K562 (cell line): ENCODE results near the gene CCDC69. TPM values are rescaled to one million over a fixed set of nuclear protein-coding genes. Genes with fewer than 3 reads are reported as not detected.
A peak's percentile ranks its signal among the peaks of the same experiment; 100 is the strongest.

ENCODE experiments used
- BRD4 ChIP-seq: fragments of 200-600 bp; sonication (generic); IDR thresholded peaks from 2 replicates; pipeline ENCODE4 v1.6.1; 2017; ENCODE audit warnings: inconsistent platforms
- CBFA2T2 ChIP-seq: fragments of 450-650 bp; conservative IDR thresholded peaks from 2 replicates; pipeline ENCODE4 v1.6.1; 2017; ENCODE audit warnings: mild to moderate bottlenecking
- FOS ChIP-seq: IDR thresholded peaks from 3 replicates; pipeline ENCODE4 v1.6.1; 2011; ENCODE audit not compliant: insufficient read length; ENCODE audit errors: extremely low read depth
- HNRNPLL ChIP-seq: fragments of 200-400 bp; formaldehyde crosslinking; IDR thresholded peaks from 2 replicates; pipeline ENCODE4 v1.6.1; 2017; ENCODE audit warnings: low read length, low read depth, mild to moderate bottlenecking; ENCODE audit not compliant: poor library complexity, severe bottlenecking
- NONO ChIP-seq, 2 experiments: fragments of 200-400 bp in 1 of 2; fragments of 450-650 bp in 1 of 2; formaldehyde crosslinking in 1 of 2; IDR thresholded peaks; 2 replicates each; pipeline ENCODE4 v1.6.1; 2017; ENCODE audit warnings: low read depth in 2 of 2, mild to moderate bottlenecking in 2 of 2, moderate library complexity in 2 of 2, low read length in 1 of 2
- SUPT5H ChIP-seq: fragments of 450-650 bp; IDR thresholded peaks from 2 replicates; pipeline ENCODE4 v1.6.1; 2016
- ZBTB17 ChIP-seq: fragments of 450-650 bp; formaldehyde crosslinking; IDR thresholded peaks from 2 replicates; pipeline ENCODE4 v1.4.0; 2020; ENCODE audit warnings: mild to moderate bottlenecking
- ZNF780A ChIP-seq: fragments of 250-450 bp; sonication (Bioruptor Pico); IDR thresholded peaks from 2 replicates; pipeline ENCODE4 v1.5.0; 2021; ENCODE audit warnings: mild to moderate bottlenecking
- polyA plus RNA-seq, 8 experiments: library from polyadenylated mRNA; depleted of rRNA in 4 of 8; stranded (reverse) in 5 of 8; unstranded in 3 of 8; fragments of >200 nt; fragmentation: Nextera tagmentation in 2 of 8; fragmentation: Illumina TruSeq in 1 of 8; extraction: Ambion mirVana in 2 of 8; extraction: Trizol in 1 of 8; gene quantifications; 2 replicates each; pipeline versions ENCODE4 v1.2.1 to v1.2.3, GENCODE V29; 2011 to 2014; ENCODE audit warnings: inconsistent platforms in 1 of 8, missing spikeins in 1 of 8
- total RNA-seq, 7 experiments: library from RNA; depleted of rRNA in 6 of 7; stranded (reverse); fragments of >200 nt in 6 of 7; fragmentation: Illumina TruSeq in 2 of 7; extraction: Trizol in 2 of 7; gene quantifications; 2 replicates each; pipeline versions ENCODE4 v1.2.1 to v1.2.3, GENCODE V29; 2011 to 2021; ENCODE audit warnings: low replicate concordance in 1 of 7
- TF ChIP-seq, protein P1 (sequence below): fragments of 200-800 bp; sonication (Bioruptor generic); IDR thresholded peaks from 2 replicates; pipeline ENCODE4 v1.6.1; 2017; ENCODE audit warnings: missing genetic modification characterization, missing compliant biosample characterization
- TF ChIP-seq, protein P2 (sequence below), 2 experiments: fragments of 450-650 bp; conservative IDR thresholded peaks; 2 replicates each; pipeline ENCODE4 v1.6.1; 2017; ENCODE audit warnings: mild to moderate bottlenecking in 2 of 2, moderate library complexity in 2 of 2
- TF ChIP-seq, protein P3 (sequence below): fragments of 450-650 bp; IDR thresholded peaks from 2 replicates; pipeline ENCODE4 v1.6.1; 2014; ENCODE audit warnings: low read depth, mild to moderate bottlenecking, moderate library complexity, borderline replicate concordance

Gene CCDC69
- total and polyA plus RNA-seq, 9 of the 15 experiments (the other 6 are each of a cell fraction or from before 2014, with no cell fraction given), result 0.65 to 12.2 (median 7.6) TPM

DNA sequence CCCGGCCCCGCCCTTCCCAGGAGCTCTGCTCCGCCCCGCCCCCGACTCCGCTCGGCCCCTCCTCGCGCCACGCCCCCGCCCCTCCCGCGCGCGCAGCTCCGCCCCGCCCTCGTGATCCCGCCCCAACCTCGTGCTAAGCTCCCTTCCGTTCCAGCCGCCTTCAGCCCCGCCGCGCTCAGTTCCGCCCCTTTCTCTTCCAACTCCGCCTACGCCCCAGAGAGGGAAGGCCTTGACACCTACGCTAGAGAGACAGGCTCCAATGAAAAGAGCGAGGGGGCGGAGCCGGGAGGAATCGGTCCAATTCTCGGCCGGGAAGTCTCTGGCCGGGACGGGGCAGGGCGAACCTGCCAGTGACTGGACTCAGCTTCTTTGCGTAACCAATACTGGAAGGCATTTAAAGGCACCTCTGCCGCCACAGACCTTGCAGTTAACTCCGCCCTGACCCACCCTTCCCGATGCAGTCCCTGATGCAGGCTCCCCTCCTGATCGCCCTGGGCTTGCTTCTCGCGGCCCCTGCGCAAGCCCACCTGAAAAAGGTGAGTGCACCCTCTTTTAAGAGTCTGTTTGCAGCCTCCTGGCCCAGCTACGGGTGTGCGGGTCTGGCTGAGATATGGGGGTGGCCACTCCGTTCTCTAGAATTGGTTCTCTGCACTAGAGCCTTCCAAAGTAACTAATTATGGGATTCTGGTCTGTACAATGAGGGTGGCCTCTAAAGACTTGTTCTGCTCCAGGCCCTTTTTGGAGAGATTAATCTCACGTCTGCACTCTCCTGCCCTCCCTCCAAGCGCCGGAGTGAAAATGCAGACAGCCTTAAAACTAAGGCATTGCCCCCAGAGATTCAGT, 29.1 kb upstream of the CCDC69 start, which contains the start of gene GM2A (continued):
- TF ChIP-seq NONO (IDR thresholded peaks at IDR 0.05; ENCODE audit: low read depth in 2 of 2, low read length in 1 of 2), result no peak
- peak; percentile 60 for TF ChIP-seq FOS
- no peak for TF ChIP-seq SUPT5H
- TF ChIP-seq, protein P1, sequence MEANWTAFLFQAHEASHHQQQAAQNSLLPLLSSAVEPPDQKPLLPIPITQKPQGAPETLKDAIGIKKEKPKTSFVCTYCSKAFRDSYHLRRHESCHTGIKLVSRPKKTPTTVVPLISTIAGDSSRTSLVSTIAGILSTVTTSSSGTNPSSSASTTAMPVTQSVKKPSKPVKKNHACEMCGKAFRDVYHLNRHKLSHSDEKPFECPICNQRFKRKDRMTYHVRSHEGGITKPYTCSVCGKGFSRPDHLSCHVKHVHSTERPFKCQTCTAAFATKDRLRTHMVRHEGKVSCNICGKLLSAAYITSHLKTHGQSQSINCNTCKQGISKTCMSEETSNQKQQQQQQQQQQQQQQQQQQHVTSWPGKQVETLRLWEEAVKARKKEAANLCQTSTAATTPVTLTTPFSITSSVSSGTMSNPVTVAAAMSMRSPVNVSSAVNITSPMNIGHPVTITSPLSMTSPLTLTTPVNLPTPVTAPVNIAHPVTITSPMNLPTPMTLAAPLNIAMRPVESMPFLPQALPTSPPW, result peak; percentile 71
- no peak for TF ChIP-seq CBFA2T2
- TF ChIP-seq HNRNPLL, result peak; percentile 82
- TF ChIP-seq, protein P2, sequence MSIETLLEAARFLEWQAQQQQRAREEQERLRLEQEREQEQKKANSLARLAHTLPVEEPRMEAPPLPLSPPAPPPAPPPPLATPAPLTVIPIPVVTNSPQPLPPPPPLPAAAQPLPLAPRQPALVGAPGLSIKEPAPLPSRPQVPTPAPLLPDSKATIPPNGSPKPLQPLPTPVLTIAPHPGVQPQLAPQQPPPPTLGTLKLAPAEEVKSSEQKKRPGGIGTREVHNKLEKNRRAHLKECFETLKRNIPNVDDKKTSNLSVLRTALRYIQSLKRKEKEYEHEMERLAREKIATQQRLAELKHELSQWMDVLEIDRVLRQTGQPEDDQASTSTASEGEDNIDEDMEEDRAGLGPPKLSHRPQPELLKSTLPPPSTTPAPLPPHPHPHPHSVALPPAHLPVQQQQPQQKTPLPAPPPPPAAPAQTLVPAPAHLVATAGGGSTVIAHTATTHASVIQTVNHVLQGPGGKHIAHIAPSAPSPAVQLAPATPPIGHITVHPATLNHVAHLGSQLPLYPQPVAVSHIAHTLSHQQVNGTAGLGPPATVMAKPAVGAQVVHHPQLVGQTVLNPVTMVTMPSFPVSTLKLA (conservative IDR thresholded peaks at IDR 0.05), result peak in 1 of 2 experiments; percentile 58; a peak in 2 of 4 replicates
- TF ChIP-seq ZBTB17 (CRISPR knock-in tag), result 0 out of 2 replicates have a peak, but pooled peaks have one; percentile 19
- TF ChIP-seq, protein P3, sequence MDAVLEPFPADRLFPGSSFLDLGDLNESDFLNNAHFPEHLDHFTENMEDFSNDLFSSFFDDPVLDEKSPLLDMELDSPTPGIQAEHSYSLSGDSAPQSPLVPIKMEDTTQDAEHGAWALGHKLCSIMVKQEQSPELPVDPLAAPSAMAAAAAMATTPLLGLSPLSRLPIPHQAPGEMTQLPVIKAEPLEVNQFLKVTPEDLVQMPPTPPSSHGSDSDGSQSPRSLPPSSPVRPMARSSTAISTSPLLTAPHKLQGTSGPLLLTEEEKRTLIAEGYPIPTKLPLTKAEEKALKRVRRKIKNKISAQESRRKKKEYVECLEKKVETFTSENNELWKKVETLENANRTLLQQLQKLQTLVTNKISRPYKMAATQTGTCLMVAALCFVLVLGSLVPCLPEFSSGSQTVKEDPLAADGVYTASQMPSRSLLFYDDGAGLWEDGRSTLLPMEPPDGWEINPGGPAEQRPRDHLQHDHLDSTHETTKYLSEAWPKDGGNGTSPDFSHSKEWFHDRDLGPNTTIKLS, result no peak
- TF ChIP-seq ZNF780A (CRISPR knock-in tag), result no peak
- TF ChIP-seq BRD4, result no peak
